Coronary artery (tissue), 2 donors: ENCODE results near the gene MACIR.

Experiments used
- DNase-seq: peaks from one replicate; pipeline ENCODE4 v3.0.0-alpha.2; 2017; ENCODE audit warnings: low spot score
- H3K27ac ChIP-seq, 2 donors: fragments of 200-600 bp; sonication (generic); one replicate each; pipeline ENCODE4 v1.5.1; 2016 to 2019
- H3K4me3 ChIP-seq: fragments of 200-600 bp; sonication (generic); 2 replicates; pipeline ENCODE4 v1.5.1; 2016; ENCODE audit warnings: mild to moderate bottlenecking, moderate library complexity
- CTCF ChIP-seq: fragments of 200-600 bp; sonication (generic); IDR thresholded peaks from one replicate; pipeline ENCODE4 v1.5.1; 2019; ENCODE audit warnings: antibody characterized with exemption

The MACIR gene

GRCh38 chr5:103232393-103232999 is 26.1 kb upstream of the MACIR start:
- Histone ChIP-seq H3K27ac (no peak overlapping the region), H3K4me3 (no peak overlapping the region)
- peak; percentile 69 for TF ChIP-seq CTCF
- no peak for DNase-seq

GRCh38 chr5:103234239-103234975 is 24.2 kb upstream of the MACIR start:
- Histone ChIP-seq H3K27ac (no peak overlapping the region), H3K4me3 (no peak overlapping the region)
- no peak for DNase-seq
- TF ChIP-seq CTCF, result no peak

GRCh38 chr5:103235891-103236290 is 22.7 kb upstream of the MACIR start:
- no peak for TF ChIP-seq CTCF
- Histone ChIP-seq H3K27ac (no peak overlapping the region), H3K4me3 (no peak overlapping the region)
- no peak for DNase-seq

- no peak for TF ChIP-seq CTCF
- Histone ChIP-seq H3K27ac (no peak overlapping the region), H3K4me3 (no peak overlapping the region)
- no peak for DNase-seq
Observed at GRCh38 chr5:103237778-103238177, 20.8 kb upstream of the MACIR start.

- H3K27ac ChIP-seq, result no peak overlapping the region
- no peak for TF ChIP-seq CTCF
- H3K4me3 ChIP-seq, result no peak overlapping the region
- DNase-seq, result no peak
Observed at GRCh38 chr5:103243665-103244064, 14.9 kb upstream of the MACIR start.

GRCh38 chr5:103244398-103244797 is 14.2 kb upstream of the MACIR start:
- TF ChIP-seq CTCF, result no peak
- Histone ChIP-seq H3K27ac (no peak overlapping the region), H3K4me3 (no peak overlapping the region)
- DNase-seq, result no peak

- Histone ChIP-seq H3K27ac (no peak overlapping the region), H3K4me3 (no peak overlapping the region)
- TF ChIP-seq CTCF, result no peak
- DNase-seq, result no peak
Observed at GRCh38 chr5:103245761-103246160, 12.8 kb upstream of the MACIR start.
